ENCODE data around the gene CHRNA4.
"Not testable (repeated sequence)": the region's sequence is repeated elsewhere in the genome, so short reads cannot be mapped to it uniquely, and the experiment has no call there.

Gene CHRNA4

GRCh38 chr20:63346131-63347080 lies 14.7 kb downstream of the CHRNA4 start:
- TF ChIP-seq CTCF (IDR thresholded peaks at IDR 0.05; ENCODE audit: borderline replicate concordance, insufficient read depth, low read depth, low read length), result no peak
- no peak overlapping the region for H3K4me3 ChIP-seq (ENCODE audit: low read depth, low read length)

DNA sequence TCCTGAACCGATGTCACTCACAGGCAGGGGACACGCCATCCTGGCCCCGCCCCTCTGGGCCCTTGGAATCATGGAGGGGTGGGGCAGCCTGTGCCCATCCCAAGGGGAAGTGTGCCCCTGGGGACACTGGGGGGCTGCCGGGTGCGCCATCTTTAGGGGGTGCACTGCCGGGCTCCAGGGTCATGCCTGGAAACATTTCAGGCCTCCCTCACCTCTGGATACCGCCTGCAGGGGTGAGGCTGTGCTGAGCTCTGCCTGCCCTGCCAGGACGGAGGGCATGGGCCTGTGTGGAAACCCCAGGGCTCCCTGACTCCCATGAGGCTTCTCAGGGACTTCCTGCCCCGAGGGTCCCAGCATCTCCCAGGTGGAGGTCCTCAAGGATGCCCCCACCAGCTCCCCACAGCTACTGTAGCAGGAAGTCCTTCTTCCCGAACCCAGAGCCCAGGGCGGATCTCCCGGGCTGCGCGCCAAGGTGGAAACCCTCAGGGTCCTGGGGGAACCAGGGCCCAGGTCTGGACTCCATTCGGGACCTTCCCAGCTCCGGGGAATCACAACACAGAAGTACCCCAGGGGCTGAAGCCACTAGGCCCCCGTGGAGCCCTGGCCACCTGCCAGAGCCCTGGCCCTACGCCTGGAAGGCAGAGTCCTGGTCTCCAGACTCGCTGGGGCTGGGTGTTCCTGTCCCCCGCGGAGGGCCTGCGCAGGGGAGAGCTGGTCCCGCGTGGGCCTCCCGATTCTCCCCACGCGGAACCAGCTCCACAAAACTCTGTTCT lies 15.6 kb downstream of the CHRNA4 start:
- no peak overlapping the region for H3K4me3 ChIP-seq (ENCODE audit: low read depth, low read length)
- TF ChIP-seq CTCF (IDR thresholded peaks at IDR 0.05; ENCODE audit: borderline replicate concordance, insufficient read depth, low read depth, low read length), result no peak

- no peak for TF ChIP-seq CTCF (IDR thresholded peaks at IDR 0.05; ENCODE audit: borderline replicate concordance, insufficient read depth, low read depth, low read length)
- no peak overlapping the region for H3K4me3 ChIP-seq (ENCODE audit: low read depth, low read length)
These were observed 16.4 kb downstream of the CHRNA4 start for GRCh38 chr20:63344616-63345327.

- no peak overlapping the region for H3K4me3 ChIP-seq (ENCODE audit: low read depth, low read length)
- no peak for TF ChIP-seq CTCF (IDR thresholded peaks at IDR 0.05; ENCODE audit: borderline replicate concordance, insufficient read depth, low read depth, low read length)
These were observed 17.4 kb downstream of the CHRNA4 start for GRCh38 chr20:63343460-63344445.

GRCh38 chr20:63342561-63343459 lies 18.3 kb downstream of the CHRNA4 start:
- H3K4me3 ChIP-seq (ENCODE audit: low read depth, low read length), result no peak overlapping the region
- TF ChIP-seq CTCF (IDR thresholded peaks at IDR 0.05; ENCODE audit: borderline replicate concordance, insufficient read depth, low read depth, low read length), result no peak

DNA sequence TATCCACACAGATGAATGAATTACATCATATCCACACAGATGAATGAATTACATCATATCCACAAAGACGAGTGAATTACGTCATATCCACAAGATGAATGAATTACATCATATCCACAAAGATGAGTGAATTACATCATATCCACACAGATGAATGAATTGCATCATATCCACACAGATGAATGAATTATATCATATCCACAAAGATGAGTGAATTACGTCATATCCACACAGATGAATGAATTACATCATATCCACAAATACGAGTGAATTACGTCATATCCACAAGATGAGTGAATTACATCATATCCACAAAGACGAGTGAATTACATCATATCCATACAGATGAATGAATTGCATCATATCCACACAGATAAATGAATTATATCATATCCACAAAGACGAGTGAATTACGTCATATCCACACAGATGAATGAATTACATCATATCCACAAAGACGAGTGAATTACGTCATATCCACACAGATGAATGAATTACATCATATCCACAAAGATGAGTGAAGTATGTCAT lies 20.9 kb downstream of the CHRNA4 start:
- H3K4me3 ChIP-seq (ENCODE audit: low read depth, low read length), result not testable (repeated sequence)

DNA sequence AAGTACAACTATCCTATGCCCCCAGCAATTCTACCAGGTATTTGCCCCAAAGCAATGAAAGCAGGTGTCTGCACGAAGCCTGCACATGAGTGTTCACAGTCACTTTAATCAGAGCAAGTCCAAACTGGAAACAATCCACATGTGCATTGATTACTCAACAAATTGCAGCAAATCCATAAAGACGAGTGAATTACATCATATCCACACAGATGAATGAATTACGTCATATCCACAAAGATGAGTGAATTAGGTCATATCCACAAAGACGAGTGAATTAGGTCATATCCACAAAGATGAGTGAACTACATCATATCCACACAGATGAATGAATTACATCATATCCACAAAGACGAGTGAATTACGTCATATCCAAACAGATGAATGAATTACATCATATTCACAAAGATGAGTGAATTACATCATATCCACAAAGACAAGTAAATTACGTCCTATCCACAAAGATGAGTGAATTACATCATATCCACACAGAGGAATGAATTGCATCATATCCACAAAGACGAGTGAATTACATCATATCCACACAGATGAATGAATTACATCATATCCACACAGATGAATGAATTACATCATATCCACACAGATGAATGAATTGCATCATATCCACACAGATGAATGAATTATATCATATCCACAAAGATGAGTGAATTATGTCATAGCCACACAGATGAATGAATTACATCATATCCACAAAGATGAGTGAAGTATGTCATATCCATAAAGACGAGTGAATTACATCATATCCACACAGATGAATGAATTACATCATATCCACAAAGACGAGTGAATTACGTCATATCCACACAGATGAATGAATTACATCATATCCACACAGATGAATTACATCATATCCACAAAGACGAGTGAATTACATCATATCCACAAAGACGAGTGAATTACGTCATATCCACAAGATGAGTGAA lies 21.7 kb downstream of the CHRNA4 start:
- not testable (repeated sequence) for H3K4me3 ChIP-seq (ENCODE audit: low read depth, low read length)
